GM12878 (cell line): ENCODE measurements around the gene TMUB1. TPM values are rescaled to one million over a fixed set of nuclear protein-coding genes. Genes with fewer than 3 reads are reported as not detected.

Experiments used
- ATAC-seq: fragments of 200-7000 bp; cut with Tn5 transposase; 3 replicates; pipeline ENCODE4 v1.9.1; 2020; ENCODE audit warnings: mild to moderate bottlenecking, moderate library complexity
- BruUV-seq: library from RNA; stranded (reverse); fragments of 400-500 nt; replicated peaks from 2 replicates; lab custom pipeline; 2021; lab: Mats Ljungman, UMichigan
- CTCF ChIA-PET: fragments of 300-600 bp; sonication (Branson Sonifier 250); formaldehyde crosslinking; extraction: SDS; loops from one replicate; lab custom pipeline; 2021; ENCODE audit warnings: inconsistent platforms; lab: Yijun Ruan, JAX
- POLR2A ChIA-PET: fragments of 350-600 bp; formaldehyde crosslinking; extraction: SDS; loops from one replicate; lab custom pipeline; 2021; ENCODE audit warnings: inconsistent platforms; lab: Charles Lee
- RAD21 ChIA-PET: fragments of 300-600 bp; sonication (Branson Sonifier 250); formaldehyde crosslinking; loops from one replicate; lab custom pipeline; 2023; ENCODE audit warnings: antibody characterized with exemption; ENCODE audit not compliant: unreplicated experiment; lab: Charles Lee
- SMC1A ChIA-PET: fragments of 300-600 bp; sonication (Branson Sonifier 250); formaldehyde crosslinking; loops from one replicate; lab custom pipeline; 2023; ENCODE audit not compliant: unreplicated experiment, uncharacterized antibody; lab: Charles Lee
- DNase-seq: peaks from one replicate; pipeline ENCODE4 v3.0.0-alpha.2; 2011; ENCODE audit warnings: low read depth, low spot score
- FAIRE-seq: peaks from 3 replicates; lab custom pipeline; 2011; peaks lifted over from hg19 to GRCh38; lab: Jason Lieb, UNC
- H2AFZ ChIP-seq: 2 replicates; pipeline ENCODE4 v1.6.0; 2011; ENCODE audit warnings: low read depth, low read length, control low read depth; ENCODE audit not compliant: control insufficient read depth
- H3K27ac ChIP-seq: 2 replicates; pipeline ENCODE4 v1.5.1; 2011; ENCODE audit warnings: control low read depth; ENCODE audit not compliant: control insufficient read depth, insufficient read depth
- H3K27me3 ChIP-seq, 2 experiments: replicated peaks in 1 of 2; 2 replicates each; pipeline versions ENCODE4 v1.6.0 to v1.6.1; 2011; ENCODE audit warnings: low read length in 1 of 2; ENCODE audit not compliant: control insufficient read depth in 2 of 2, insufficient read depth in 2 of 2
- H3K36me3 ChIP-seq, 2 experiments: 2 replicates each; pipeline ENCODE4 v1.5.1; 2011; ENCODE audit warnings: low read length in 1 of 2; ENCODE audit not compliant: control insufficient read depth in 2 of 2, insufficient read depth in 2 of 2
- H3K4me1 ChIP-seq: 2 replicates; pipeline ENCODE4 v1.6.1; 2011; ENCODE audit warnings: mild to moderate bottlenecking, low read length, moderate library complexity, mixed read lengths; ENCODE audit not compliant: control insufficient read depth, insufficient read depth
- H3K4me2 ChIP-seq: 2 replicates; pipeline ENCODE4 v1.6.0; 2011; ENCODE audit warnings: control low read depth; ENCODE audit not compliant: control insufficient read depth, insufficient read depth
- H3K4me3 ChIP-seq: fragments of 200-600 bp; sonication (generic); 2 replicates; pipeline ENCODE4 v1.5.1; 2016
- H3K79me2 ChIP-seq: 2 replicates; pipeline ENCODE4 v1.6.0; 2011; ENCODE audit warnings: low read length; ENCODE audit not compliant: control insufficient read depth, insufficient read depth
- H3K9ac ChIP-seq: 2 replicates; pipeline ENCODE4 v1.8.0; 2011; ENCODE audit warnings: low read length, control low read depth, mixed read lengths; ENCODE audit not compliant: control insufficient read depth, insufficient read depth
- H3K9me3 ChIP-seq: replicated peaks from 3 replicates; pipeline ENCODE4 v1.5.1; 2011; ENCODE audit warnings: mild to moderate bottlenecking, low read length; ENCODE audit not compliant: control insufficient read depth, insufficient read depth
- H4K20me1 ChIP-seq: 2 replicates; pipeline ENCODE4 v1.6.0; 2011; ENCODE audit not compliant: control insufficient read depth, insufficient read depth
- BHLHE40 ChIP-seq, 2 experiments: fragments of 450-650 bp in 1 of 2; IDR thresholded peaks; 2 replicates each; pipeline ENCODE4 v1.6.1; 2011 to 2017; ENCODE audit warnings: low read depth in 2 of 2, borderline replicate concordance in 1 of 2, improper control_type of control experiment in 1 of 2, low read length in 1 of 2, mild to moderate bottlenecking in 1 of 2
- EED ChIP-seq: sonication (generic); IDR thresholded peaks from 2 replicates; pipeline ENCODE4 v1.6.1; 2016; ENCODE audit warnings: antibody characterized with exemption, low read depth
- EZH2 ChIP-seq: IDR thresholded peaks from 2 replicates; pipeline ENCODE4 v1.6.1; 2012; ENCODE audit warnings: low read depth, mild to moderate bottlenecking, control low read depth, inconsistent platforms, low read length, borderline replicate concordance; ENCODE audit not compliant: control insufficient read depth
- KAT2A ChIP-seq: conservative IDR thresholded peaks from 2 replicates; pipeline ENCODE4 v1.6.1; 2011; ENCODE audit warnings: low read depth, low read length; ENCODE audit not compliant: control insufficient read depth
- LARP7 ChIP-seq: fragments of 450-650 bp; IDR thresholded peaks from 2 replicates; pipeline ENCODE4 v1.6.1; 2017; ENCODE audit warnings: mild to moderate bottlenecking
- MTA3 ChIP-seq: IDR thresholded peaks from 2 replicates; pipeline ENCODE4 v1.6.1; 2012; ENCODE audit warnings: low read length, inconsistent platforms, borderline replicate concordance
- RFX5 ChIP-seq: IDR thresholded peaks from 2 replicates; pipeline ENCODE4 v1.6.1; 2011; ENCODE audit warnings: low read depth, low read length, improper control_type of control experiment
- SIN3A ChIP-seq: IDR thresholded peaks from 2 replicates; pipeline ENCODE4 v1.6.1; 2012; ENCODE audit warnings: low read depth, low read length, improper control_type of control experiment
- ZSCAN29 ChIP-seq: fragments of 450-650 bp; IDR thresholded peaks from 2 replicates; pipeline ENCODE4 v1.6.1; 2017; ENCODE audit warnings: mild to moderate bottlenecking, moderate library complexity
- WGBS: methylation state at CpG from one replicate; pipeline ENCODE4 v1.1.6; 2016; ENCODE audit warnings: low lambda C conversion rate; ENCODE audit not compliant: insufficient replicate concordance, insufficient coverage; ENCODE audit errors: missing lambda C conversion rate; 5-methylcytosine and 5-hydroxymethylcytosine counted together
- in situ Hi-C: fragments of 300-500 bp; cut with MboI; formaldehyde crosslinking; loops from 9 replicates; pipeline ENCODE4 v1.14.3; 2018; ENCODE audit warnings: mixed read lengths
- intact Hi-C: fragments of 100-400 bp; cut with micrococcal nuclease; formaldehyde crosslinking; loops from one replicate; pipeline ENCODE4 v1.14.2; 2022; ENCODE audit not compliant: unreplicated experiment
- polyA plus RNA-seq, 11 experiments: library from polyadenylated mRNA; depleted of rRNA in 4 of 11; unstranded in 6 of 11; stranded (reverse) in 5 of 11; fragments of >200 nt; fragmentation: Nextera tagmentation in 4 of 11; fragmentation: Illumina TruSeq in 1 of 11; extraction: Ambion mirVana in 4 of 11; extraction: Trizol in 1 of 11; gene quantifications; 1 replicate in 1 of 11; 2 replicates in 10 of 11; pipeline versions ENCODE4 v1.2.1 to v1.2.3, GENCODE V29; 2011 to 2016; ENCODE audit warnings: inconsistent platforms in 2 of 11, missing spikeins in 2 of 11, low read depth in 1 of 11
- total RNA-seq, 4 experiments: library from RNA; depleted of rRNA in 3 of 4; stranded (reverse); fragments of >200 nt in 3 of 4; fragmentation: Illumina TruSeq in 1 of 4; extraction: Trizol in 1 of 4; gene quantifications; 2 replicates each; pipeline versions ENCODE4 v1.2.1 to v1.2.3, GENCODE V29; 2013 to 2021
- TF ChIP-seq, protein P1 (sequence below): IDR thresholded peaks from 2 replicates; pipeline ENCODE4 v1.6.1; 2012; ENCODE audit warnings: low read length, inconsistent platforms
- TF ChIP-seq, protein P2 (sequence below): fragments of 450-650 bp; conservative IDR thresholded peaks from 2 replicates; pipeline ENCODE4 v1.6.1; 2017; ENCODE audit warnings: mild to moderate bottlenecking, moderate library complexity
- TF ChIP-seq, protein P3 (sequence below): fragments of 450-650 bp; IDR thresholded peaks from 2 replicates; pipeline ENCODE4 v1.6.1; 2018; ENCODE audit warnings: borderline replicate concordance, mild to moderate bottlenecking; ENCODE audit not compliant: partially characterized antibody
- TF ChIP-seq, protein P4 (sequence below): fragments of 450-650 bp; IDR thresholded peaks from 2 replicates; pipeline ENCODE4 v1.6.1; 2017; ENCODE audit warnings: low read depth, mild to moderate bottlenecking, moderate library complexity

TMUB1 gene
- total and polyA plus RNA-seq, 10 of the 15 experiments (the other 5 are each of a cell fraction or from before 2014, with no cell fraction given): 0.27 to 79.5 (median 41.3) TPM; not detected in 1

DNA sequence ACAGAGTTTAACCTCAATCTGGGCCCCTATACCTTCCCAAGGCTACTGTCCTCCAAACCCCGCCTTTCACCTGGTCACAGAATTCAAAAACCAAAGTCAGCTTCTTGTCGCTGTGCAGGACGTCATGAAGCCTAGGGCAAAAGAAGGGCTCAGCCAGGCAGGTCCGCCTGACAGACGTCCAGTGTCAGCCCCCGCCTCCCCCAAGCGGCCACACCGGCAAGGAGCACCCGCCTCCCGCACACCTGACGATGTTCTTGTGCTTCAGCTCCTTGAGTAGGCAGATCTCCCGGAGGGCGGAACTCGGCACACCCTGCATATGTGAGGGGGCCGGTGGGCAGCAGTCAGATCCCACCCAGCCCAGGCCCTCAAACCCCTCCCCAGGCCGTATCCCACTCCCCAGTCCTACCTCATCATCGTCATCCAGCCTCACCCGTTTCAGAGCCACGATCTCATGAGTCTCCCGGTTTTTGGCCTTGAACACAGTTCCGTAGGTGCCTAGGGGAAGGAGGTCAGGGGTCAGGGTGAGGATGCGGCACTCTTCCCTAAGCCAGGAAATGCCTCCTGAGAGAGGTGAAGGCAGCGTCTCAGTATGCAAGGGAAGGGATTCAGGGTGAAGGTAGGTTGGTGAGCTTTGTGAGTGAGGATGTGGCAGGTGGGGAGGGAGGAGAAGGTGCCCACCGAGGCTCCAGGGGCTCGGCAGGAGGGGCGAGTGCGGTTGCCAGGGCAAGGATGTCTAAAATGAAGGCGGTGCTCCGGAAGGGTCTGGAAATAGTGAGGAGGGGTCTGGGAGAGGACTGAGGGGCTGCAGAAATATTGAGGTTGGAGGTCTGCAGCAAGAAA is 26.4 kb downstream of the TMUB1 start (continued):
- TF ChIP-seq, protein P1, sequence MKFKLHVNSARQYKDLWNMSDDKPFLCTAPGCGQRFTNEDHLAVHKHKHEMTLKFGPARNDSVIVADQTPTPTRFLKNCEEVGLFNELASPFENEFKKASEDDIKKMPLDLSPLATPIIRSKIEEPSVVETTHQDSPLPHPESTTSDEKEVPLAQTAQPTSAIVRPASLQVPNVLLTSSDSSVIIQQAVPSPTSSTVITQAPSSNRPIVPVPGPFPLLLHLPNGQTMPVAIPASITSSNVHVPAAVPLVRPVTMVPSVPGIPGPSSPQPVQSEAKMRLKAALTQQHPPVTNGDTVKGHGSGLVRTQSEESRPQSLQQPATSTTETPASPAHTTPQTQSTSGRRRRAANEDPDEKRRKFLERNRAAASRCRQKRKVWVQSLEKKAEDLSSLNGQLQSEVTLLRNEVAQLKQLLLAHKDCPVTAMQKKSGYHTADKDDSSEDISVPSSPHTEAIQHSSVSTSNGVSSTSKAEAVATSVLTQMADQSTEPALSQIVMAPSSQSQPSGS: no peak
- no peak for TF ChIP-seq EZH2
- no peak for TF ChIP-seq ZSCAN29
- no peak for TF ChIP-seq EED
- no peak for TF ChIP-seq BHLHE40 (IDR thresholded peaks at IDR 0.05; ENCODE audit: borderline replicate concordance in 1 of 2, low read depth in 2 of 2, low read length in 1 of 2)
- TF ChIP-seq RFX5: no peak

DNA sequence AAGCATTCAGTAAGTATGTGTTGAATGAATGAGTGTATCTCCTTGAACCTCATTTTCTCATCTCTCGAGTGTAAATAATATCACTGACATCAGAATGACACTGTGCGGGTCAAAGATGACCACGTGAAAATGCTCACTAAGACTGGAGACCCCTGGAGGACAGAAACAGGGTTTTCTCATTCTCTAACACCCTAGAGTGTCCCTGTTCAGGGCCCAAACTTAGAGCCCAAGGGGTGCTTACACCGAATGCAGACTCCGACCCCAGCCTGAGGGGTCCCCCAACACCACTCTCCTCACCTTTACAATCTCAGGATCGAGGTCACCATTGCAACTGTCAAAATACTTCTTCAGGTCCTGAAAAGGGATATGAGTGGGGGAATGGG is 27.0 kb downstream of the TMUB1 start:
- H3K27ac ChIP-seq: no peak overlapping the region
- SMC1A ChIA-PET: no interaction called here
- DNase-seq: no peak
- POLR2A ChIA-PET: no interaction called here
- H3K4me1 ChIP-seq: peaks cover 24% of the 10 kb centered on the region
- no peak overlapping the region for H3K9ac ChIP-seq
- no peak overlapping the region for H2AFZ ChIP-seq
- peaks cover 16% of the 10 kb centered on the region for H3K79me2 ChIP-seq
- WGBS: 94% methylated on average over 6 of the region's 6 CpGs
- no peaks in the 10 kb centered on the region for H4K20me1 ChIP-seq
- in situ Hi-C loops (no loop called here), intact Hi-C loops (no loop called here)
- H3K27me3 ChIP-seq: no peaks in the 10 kb centered on the region
- H3K4me3 ChIP-seq: no peak overlapping the region
- no peak for FAIRE-seq
- ATAC-seq: no peak
- no TSS peak for BruUV-seq
- CTCF ChIA-PET: no interaction called here
- peak overlapping the region; percentile 95; the same call in 1 of the 2 replicates for H3K4me2 ChIP-seq
- no peaks in the 10 kb centered on the region for H3K36me3 ChIP-seq
- RAD21 ChIA-PET: no interaction called here
- no peaks in the 10 kb centered on the region for H3K9me3 ChIP-seq
- TF ChIP-seq LARP7: no peak
- no peak for TF ChIP-seq KAT2A
- TF ChIP-seq, protein P2, sequence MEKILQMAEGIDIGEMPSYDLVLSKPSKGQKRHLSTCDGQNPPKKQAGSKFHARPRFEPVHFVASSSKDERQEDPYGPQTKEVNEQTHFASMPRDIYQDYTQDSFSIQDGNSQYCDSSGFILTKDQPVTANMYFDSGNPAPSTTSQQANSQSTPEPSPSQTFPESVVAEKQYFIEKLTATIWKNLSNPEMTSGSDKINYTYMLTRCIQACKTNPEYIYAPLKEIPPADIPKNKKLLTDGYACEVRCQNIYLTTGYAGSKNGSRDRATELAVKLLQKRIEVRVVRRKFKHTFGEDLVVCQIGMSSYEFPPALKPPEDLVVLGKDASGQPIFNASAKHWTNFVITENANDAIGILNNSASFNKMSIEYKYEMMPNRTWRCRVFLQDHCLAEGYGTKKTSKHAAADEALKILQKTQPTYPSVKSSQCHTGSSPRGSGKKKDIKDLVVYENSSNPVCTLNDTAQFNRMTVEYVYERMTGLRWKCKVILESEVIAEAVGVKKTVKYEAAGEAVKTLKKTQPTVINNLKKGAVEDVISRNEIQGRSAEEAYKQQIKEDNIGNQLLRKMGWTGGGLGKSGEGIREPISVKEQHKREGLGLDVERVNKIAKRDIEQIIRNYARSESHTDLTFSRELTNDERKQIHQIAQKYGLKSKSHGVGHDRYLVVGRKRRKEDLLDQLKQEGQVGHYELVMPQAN: no peak
- TF ChIP-seq MTA3: no peak
- TF ChIP-seq, protein P3, sequence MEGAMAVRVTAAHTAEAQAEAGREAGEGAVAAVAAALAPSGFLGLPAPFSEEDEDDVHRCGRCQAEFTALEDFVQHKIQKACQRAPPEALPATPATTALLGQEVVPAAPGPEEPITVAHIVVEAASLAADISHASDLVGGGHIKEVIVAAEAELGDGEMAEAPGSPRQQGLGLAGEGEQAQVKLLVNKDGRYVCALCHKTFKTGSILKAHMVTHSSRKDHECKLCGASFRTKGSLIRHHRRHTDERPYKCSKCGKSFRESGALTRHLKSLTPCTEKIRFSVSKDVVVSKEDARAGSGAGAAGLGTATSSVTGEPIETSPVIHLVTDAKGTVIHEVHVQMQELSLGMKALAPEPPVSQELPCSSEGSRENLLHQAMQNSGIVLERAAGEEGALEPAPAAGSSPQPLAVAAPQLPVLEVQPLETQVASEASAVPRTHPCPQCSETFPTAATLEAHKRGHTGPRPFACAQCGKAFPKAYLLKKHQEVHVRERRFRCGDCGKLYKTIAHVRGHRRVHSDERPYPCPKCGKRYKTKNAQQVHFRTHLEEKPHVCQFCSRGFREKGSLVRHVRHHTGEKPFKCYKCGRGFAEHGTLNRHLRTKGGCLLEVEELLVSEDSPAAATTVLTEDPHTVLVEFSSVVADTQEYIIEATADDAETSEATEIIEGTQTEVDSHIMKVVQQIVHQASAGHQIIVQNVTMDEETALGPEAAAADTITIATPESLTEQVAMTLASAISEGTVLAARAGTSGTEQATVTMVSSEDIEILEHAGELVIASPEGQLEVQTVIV: no peak
- TF ChIP-seq, protein P4, sequence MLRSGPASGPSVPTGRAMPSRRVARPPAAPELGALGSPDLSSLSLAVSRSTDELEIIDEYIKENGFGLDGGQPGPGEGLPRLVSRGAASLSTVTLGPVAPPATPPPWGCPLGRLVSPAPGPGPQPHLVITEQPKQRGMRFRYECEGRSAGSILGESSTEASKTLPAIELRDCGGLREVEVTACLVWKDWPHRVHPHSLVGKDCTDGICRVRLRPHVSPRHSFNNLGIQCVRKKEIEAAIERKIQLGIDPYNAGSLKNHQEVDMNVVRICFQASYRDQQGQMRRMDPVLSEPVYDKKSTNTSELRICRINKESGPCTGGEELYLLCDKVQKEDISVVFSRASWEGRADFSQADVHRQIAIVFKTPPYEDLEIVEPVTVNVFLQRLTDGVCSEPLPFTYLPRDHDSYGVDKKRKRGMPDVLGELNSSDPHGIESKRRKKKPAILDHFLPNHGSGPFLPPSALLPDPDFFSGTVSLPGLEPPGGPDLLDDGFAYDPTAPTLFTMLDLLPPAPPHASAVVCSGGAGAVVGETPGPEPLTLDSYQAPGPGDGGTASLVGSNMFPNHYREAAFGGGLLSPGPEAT: no peak
- TF ChIP-seq SIN3A: no peak
